Stimulated activated naive CD8-positive, alpha-beta T cell treated with anti-CD3 and anti-CD28 coated beads, Interleukin-15, amount 100 ng/mL, for 72 hours (primary cell): ENCODE results near the gene FBXO41.
A peak's percentile ranks its signal among the peaks of the same experiment; 100 is the strongest.

Experiments used
- ATAC-seq: fragments of 150-1000 bp; cut with Tn5 transposase; 2 replicates; pipeline ENCODE4 v1.10.0; 2021; ENCODE audit warnings: mild to moderate bottlenecking, moderate library complexity
- DNase-seq, 2 donors: peaks; one replicate each; pipeline ENCODE4 v3.0.0; 2021 to 2022
- H3K27ac Mint-ChIP-seq, 2 donors: one replicate each; pipeline ENCODE4 v1.8.0; 2022; ENCODE audit warnings: mild to moderate bottlenecking in 2 of 2, mixed read lengths in 2 of 2, moderate library complexity in 2 of 2
- H3K27me3 Mint-ChIP-seq: one replicate; pipeline ENCODE4 v1.8.0; 2022; ENCODE audit warnings: mixed read lengths
- H3K4me1 Mint-ChIP-seq: one replicate; pipeline ENCODE4 v1.8.0; 2022; ENCODE audit warnings: mild to moderate bottlenecking, mixed read lengths
- H3K4me3 Mint-ChIP-seq, 2 donors: one replicate each; pipeline ENCODE4 v1.8.0; 2022; ENCODE audit warnings: mild to moderate bottlenecking in 2 of 2, mixed read lengths in 2 of 2, moderate library complexity in 1 of 2
- H3K9me3 Mint-ChIP-seq, 2 donors: one replicate each; pipeline ENCODE4 v1.8.0; 2022; ENCODE audit warnings: mixed read lengths in 2 of 2

Gene FBXO41

DNA sequence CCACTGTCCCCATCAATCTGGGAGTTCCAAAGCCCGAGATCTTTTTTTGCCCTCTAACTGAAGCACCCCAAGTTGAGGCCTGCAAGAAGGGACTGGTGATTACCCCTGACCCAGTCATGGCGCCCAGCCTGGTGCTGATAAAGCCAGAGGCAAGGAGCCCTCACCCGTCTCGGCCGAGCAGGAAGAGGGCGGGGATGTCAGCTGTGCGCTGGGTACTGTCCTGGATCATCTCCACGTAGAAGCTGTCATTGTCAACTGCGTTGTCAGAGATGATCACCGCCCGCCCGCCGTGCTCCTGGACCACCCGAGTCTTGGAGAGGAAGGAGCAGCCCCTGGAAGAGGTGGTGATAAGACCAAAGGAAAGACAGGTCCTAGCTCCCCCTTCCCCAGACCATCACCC is 55.6 kb downstream of the FBXO41 start:
- Mint-ChIP-seq H3K27me3 (no peaks in the 10 kb centered on the region), H3K27ac (no peak overlapping the region), H3K4me3 (no peak overlapping the region), H3K9me3 (no peaks in the 10 kb centered on the region), H3K4me1 (peaks cover 18% of the 10 kb centered on the region)
- ATAC-seq (no peak), DNase-seq (no peak)

DNA sequence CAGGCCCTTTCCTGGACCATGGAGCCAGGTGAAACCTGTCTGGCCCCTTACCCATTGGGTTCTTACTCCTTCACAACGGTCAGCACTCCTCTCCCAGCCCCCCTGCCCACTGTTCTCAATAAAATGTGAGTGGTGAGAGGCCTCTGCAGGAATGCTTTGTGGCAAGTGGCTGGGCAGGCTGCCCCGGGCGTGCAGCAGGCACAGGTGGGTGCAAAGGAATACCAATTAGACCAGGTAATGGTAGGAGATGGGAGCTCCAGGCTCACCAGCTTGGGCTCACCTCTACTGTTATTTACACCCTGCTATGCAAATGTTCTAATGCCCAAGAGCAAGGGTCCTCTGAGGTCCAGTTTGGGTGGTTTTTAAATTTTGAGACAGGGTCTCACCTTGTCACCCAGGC is 57.2 kb downstream of the FBXO41 start:
- no peak for ATAC-seq
- Mint-ChIP-seq H3K27ac (no peak overlapping the region), H3K4me1 (peaks cover 16% of the 10 kb centered on the region)

DNA sequence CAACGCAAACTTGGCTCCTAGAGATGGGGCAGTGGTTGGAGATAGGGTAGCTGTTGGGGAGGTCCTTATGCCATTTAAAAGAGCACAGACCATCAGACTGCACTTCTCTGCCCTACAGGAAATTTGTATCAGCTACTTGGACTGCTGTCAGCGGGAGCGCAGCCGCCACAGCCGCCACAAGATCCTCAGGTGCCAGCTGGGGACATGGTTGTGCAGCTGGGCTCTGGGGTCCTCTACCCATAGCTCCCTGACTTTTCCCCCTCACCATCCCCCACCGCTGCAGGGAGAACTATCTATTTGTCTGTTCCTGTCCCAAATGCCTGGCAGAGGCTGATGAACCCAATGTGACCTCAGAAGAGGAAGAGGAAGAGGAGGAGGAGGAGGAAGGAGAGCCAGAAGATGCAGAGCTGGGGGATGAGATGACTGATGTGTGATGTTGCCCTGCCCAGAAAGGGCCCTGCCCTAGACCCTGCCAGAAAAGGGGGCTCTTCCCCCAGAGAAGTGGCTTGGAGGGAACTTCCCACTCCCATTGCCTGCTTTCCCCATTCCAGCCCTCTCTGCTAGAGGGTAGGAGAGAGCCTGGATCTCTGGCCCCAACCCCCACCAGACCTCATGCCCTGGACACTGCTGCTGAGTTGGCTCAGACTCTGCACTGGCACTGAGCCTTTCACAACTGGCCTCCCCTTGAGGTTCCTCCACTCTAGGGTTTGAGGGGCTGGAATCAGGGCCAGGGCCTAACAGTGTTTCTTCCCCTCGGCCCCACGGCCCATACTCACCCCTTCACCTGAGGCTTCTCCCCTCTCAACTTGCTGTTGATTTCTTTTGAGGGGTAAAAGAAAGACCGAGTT is 58.5 kb downstream of the FBXO41 start:
- Mint-ChIP-seq H3K9me3 (no peaks in the 10 kb centered on the region), H3K4me1 (peaks cover 23% of the 10 kb centered on the region), H3K27ac (peak overlapping the region in 1 of 2 donors; percentile 29), H3K4me3 (no peak overlapping the region), H3K27me3 (no peaks in the 10 kb centered on the region)
- no peak for DNase-seq
- no peak for ATAC-seq

More for the DNA sequence above, 57.2 kb downstream of the FBXO41 start:
- DNase-seq = no peak
- Mint-ChIP-seq H3K9me3 (no peaks in the 10 kb centered on the region), H3K27me3 (no peaks in the 10 kb centered on the region), H3K4me3 (no peak overlapping the region)

DNA sequence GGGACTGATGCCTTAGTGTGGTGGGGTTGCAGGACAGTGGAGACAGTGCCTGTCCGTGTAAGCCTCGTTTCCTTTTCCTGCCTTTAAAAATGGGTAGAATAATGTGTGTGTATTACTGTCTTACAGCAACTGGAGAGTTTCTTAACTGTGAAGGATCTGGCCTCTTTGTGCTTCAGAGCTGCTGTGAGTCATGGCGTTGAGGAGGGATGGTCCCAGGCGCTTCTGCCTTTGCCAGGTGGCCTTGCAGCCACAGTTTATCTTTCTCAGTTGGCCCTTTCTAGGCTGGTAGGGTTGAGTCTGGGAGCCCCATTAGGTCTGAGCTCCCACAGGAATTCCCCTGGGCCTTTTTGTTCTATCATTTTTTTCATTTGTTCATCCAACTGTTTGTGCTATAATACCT is 60.5 kb downstream of the FBXO41 start:
- Mint-ChIP-seq H3K27ac (peak overlapping the region; percentile 36 to 73), H3K27me3 (no peaks in the 10 kb centered on the region), H3K4me3 (no peak overlapping the region), H3K4me1 (peaks cover 42% of the 10 kb centered on the region), H3K9me3 (no peaks in the 10 kb centered on the region)
- ATAC-seq = peak; percentile 18
- no peak for DNase-seq

DNA sequence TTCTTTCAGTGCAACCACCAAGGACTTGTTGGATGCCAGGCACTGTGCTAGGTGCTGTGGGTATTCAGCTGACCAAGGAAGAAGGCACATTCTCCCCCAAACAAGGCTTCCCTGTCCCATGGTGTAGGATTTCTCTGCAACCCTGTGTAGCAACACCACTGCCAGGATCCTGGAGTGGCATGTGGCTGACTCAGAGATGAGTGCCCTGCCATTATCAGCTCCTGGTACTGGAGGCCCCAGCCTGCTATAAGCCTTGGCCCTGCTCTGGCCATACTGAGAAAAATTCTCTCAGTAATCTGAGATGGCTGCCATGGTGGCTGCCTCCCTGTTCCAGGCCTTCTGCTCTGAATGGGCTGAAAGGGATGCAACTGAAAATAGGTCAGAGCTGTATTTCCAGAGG is 66.0 kb downstream of the FBXO41 start:
- DNase-seq (no peak), ATAC-seq (no peak)
- H3K4me3 Mint-ChIP-seq = no peak overlapping the region
- no peaks in the 10 kb centered on the region for H3K9me3 Mint-ChIP-seq
- no peaks in the 10 kb centered on the region for H3K27me3 Mint-ChIP-seq
- H3K4me1 Mint-ChIP-seq = peaks cover 50% of the 10 kb centered on the region
- no peak overlapping the region for H3K27ac Mint-ChIP-seq

DNA sequence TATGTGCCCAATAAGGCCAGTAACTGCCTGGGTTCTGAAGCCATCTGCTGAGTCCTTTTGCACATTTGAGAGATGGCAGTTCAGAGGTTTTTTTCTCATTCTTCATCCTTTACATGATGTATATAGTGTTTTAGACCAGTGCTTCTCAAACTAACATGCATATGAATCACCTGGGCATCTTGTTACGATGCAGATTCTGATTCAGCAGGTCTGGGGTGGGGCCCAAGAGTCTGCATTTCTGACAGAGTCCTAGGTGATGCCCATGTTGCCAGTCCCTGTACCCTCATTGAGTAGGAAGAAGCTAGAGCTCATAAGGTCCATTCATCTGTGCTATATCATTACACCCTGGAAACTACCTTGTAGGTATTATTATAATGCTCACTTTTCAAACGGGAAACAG is 66.5 kb downstream of the FBXO41 start:
- H3K27ac Mint-ChIP-seq = peak overlapping the region; percentile 21 to 86
- ATAC-seq (no peak), DNase-seq (no peak)
- no peak overlapping the region for H3K4me3 Mint-ChIP-seq
- no peaks in the 10 kb centered on the region for H3K27me3 Mint-ChIP-seq
- H3K9me3 Mint-ChIP-seq = no peaks in the 10 kb centered on the region
- H3K4me1 Mint-ChIP-seq = peaks cover 54% of the 10 kb centered on the region

DNA sequence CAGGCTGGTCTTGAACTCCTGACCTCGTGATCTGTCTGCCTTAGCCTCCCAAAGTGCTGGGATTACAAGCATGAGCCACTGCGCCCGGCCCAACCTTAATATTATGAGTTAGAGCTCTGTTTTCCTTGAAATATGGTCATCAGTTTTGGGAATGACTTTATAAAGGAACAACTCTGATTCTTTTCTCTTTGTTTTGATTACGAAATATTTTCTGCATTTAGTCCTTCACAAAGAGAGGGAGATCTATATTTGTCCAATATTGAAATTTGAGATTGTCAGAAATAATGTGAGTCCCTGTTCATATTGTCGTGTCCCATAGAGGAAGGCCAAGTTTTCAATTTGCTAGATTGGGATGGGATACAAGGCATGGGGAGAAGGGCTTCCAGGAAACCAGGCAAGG is 67.1 kb downstream of the FBXO41 start:
- ATAC-seq (no peak), DNase-seq (no peak)
- Mint-ChIP-seq H3K4me1 (peaks cover 54% of the 10 kb centered on the region), H3K27me3 (no peaks in the 10 kb centered on the region), H3K9me3 (no peaks in the 10 kb centered on the region), H3K27ac (no peak overlapping the region), H3K4me3 (no peak overlapping the region)

DNA sequence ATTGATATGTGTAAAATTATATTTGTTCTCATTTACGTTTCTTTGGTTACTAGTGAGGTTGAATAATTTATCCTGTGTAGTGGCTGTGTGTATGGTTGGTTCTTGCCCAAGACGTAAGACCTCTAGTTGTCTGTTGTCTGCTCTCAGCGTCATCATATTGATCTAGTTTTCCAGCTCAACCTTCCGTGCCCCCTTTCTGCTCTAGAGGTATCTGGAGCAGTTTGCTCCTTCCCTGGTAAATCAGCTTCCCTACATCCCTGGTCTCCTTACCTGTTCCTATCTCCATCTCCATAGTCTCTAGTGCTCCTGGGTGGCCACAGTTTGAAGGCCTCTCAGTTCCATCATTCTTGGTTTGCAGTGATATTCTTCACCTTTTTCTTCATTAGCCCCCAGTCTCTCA is 69.0 kb downstream of the FBXO41 start:
- Mint-ChIP-seq H3K4me3 (peak overlapping the region; percentile 89 to 90), H3K9me3 (no peaks in the 10 kb centered on the region), H3K27me3 (no peaks in the 10 kb centered on the region), H3K27ac (peak overlapping the region; percentile 72 to 95), H3K4me1 (peaks cover 43% of the 10 kb centered on the region)
- no peak for DNase-seq
- ATAC-seq = no peak

DNA sequence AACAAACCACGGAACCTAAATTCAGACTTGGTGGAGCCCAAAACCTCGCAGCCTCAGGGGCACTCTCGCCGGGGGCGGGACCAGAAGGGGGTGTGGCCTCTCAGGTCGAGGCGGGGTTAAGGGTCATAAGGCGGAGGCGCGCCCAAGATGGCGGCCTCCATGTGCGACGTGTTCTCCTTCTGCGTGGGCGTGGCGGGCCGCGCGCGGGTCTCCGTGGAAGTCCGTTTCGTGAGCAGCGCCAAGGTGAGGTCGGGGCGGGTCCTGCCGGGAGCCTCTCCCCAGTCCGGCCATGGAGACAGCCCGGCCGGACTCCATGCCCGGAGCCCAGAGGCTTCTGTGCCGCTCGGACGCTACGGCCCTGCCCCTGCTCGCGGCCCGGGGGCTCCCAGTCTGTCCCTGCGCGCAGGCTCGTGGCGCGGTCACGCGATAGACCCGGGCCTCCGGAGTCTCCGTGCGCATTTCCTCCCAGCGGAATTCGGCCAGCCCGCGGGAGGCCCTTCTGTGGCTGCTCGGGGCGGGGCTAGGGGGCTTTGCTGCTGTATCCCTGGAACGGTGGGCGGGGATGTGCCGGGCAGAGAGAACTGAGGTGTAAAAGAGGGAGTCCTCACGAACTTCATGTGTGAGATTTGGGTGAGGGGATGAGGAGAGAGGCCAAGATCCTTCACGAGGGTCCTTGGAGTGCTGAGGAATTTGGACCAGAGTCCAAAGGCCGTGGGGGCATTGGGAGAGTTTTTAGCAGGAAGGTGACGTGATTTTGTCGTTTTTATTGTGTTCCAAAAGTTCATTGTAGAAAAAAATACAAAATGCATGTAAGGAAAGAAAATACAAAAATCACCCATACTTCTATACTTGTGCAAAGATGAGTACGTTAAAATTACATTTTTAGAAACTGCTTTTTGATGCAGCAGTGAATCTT is 69.9 kb downstream of the FBXO41 start, which contains the start of gene SMYD5:
SMYD5 (plus strand) TSS at position 126 of the 916 bp plus-strand sequence; CDS start at position 148, 22 bp downstream.
- H3K9me3 Mint-ChIP-seq = no peaks in the 10 kb centered on the region
- no peaks in the 10 kb centered on the region for H3K27me3 Mint-ChIP-seq
- peaks cover 34% of the 10 kb centered on the region for H3K4me1 Mint-ChIP-seq
- ATAC-seq (peak; percentile 91), DNase-seq (peak; percentile 93)
- peak within 1 kb of the TSS; percentile 97 for H3K27ac Mint-ChIP-seq
- peak within 1 kb of the TSS; percentile 89 to 90 for H3K4me3 Mint-ChIP-seq

DNA sequence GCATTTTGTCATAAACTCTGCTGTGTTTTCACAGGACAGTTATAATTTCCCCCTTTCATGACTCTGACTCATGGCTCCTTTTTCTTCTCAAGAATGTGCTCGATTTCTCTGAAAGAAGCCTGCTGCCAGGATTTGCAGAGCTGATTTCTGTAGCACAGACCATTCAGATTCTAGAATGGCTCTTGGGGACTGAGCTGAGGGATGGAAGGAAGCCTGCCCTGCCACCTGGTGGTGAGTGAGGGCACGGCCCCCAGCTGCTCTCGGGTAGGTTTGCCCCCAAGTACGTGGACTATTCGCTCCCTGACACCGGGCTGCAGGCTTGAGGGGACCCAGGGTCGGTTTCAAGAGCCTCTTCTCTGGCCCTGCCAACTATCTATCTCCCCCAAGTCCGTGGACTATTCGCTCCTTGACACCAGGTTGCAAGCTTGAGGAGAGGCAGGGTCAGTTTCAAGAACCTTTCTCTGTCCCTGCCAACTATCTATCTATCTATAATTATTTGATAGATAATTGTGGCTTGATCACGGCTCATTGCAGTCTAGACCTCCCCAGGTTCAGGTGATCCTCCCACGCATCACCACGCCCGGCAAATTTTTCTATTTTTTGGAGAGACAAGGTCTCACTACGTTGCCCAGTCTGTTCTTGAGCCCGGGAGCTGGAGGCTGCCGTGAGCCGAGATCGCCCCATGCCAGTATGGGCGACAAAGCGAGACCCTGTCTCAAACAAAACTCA is 71.7 kb downstream of the FBXO41 start:
- Mint-ChIP-seq H3K27me3 (no peaks in the 10 kb centered on the region), H3K4me3 (no peak overlapping the region), H3K9me3 (no peaks in the 10 kb centered on the region), H3K4me1 (peaks cover 29% of the 10 kb centered on the region), H3K27ac (peak overlapping the region in 1 of 2 donors; percentile 16)
- peak; percentile 84 for ATAC-seq
- peak; percentile 75 to 77 for DNase-seq

DNA sequence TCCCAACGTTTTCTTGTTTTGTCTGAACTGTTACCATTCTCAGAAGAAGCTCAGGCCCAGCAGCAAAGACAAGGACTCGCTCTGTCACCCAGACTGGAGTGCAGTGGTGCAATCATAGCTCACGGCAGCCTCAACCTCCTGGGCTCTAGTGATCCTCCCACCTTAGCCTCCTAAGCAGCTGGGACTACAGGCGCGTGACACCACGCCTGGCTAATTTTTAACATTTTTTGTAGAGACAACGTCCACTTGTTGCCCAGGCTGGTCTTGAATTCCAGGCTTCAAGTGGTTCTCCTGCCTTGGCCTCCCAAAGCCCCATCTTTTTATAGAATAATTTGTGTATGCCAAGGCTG is 72.2 kb downstream of the FBXO41 start:
- ATAC-seq (no peak), DNase-seq (no peak)
- Mint-ChIP-seq H3K27me3 (no peaks in the 10 kb centered on the region), H3K4me1 (peaks cover 26% of the 10 kb centered on the region), H3K27ac (peak overlapping the region in 1 of 2 donors; percentile 34), H3K4me3 (no peak overlapping the region), H3K9me3 (no peaks in the 10 kb centered on the region)

DNA sequence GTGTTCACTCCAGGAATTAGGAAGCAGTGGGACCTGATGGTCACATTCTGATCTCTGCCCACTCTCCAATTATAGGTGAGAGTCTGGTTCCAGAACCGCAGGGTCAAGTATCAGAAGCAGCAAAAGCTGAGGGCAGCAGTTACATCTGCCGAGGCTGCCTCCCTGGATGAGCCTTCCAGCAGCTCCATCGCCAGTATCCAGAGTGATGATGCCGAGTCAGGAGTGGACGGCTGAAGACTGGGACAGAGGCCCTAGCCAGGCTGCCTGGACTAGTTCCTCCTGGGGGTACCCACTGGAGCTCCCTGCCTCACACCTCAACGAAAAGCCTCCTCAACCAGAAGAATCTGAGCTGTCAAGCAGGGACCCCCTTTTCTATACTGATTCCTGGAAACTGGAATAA is 73.6 kb downstream of the FBXO41 start:
- Mint-ChIP-seq H3K9me3 (no peaks in the 10 kb centered on the region), H3K4me1 (peaks cover 21% of the 10 kb centered on the region), H3K27ac (no peak overlapping the region), H3K4me3 (no peak overlapping the region), H3K27me3 (no peaks in the 10 kb centered on the region)
- DNase-seq (no peak), ATAC-seq (no peak)

DNA sequence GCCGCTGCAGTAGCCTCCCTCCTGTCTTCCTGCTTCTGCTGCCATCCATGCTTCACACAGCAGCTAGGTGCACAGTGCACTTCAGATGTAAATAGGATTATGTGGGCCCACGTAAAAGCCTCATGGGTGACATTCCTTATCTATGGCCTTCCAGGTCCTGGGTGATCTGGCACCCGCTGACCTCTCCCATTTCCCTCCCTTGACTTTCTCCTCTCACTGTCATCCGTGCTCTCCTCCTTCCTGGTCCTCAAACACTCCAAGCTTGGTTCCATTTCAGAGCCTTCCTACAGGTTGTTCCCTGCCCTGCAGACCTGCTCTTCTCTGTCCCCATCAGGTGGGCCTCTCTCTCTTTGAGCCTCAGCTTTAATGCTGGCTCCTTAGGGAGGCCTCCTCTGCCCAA is 74.3 kb downstream of the FBXO41 start:
- H3K27ac Mint-ChIP-seq = no peak overlapping the region
- DNase-seq (no peak), ATAC-seq (no peak)
- peaks cover 4% of the 10 kb centered on the region for H3K27me3 Mint-ChIP-seq
- H3K9me3 Mint-ChIP-seq = no peaks in the 10 kb centered on the region
- peaks cover 14% of the 10 kb centered on the region for H3K4me1 Mint-ChIP-seq
- H3K4me3 Mint-ChIP-seq = no peak overlapping the region

DNA sequence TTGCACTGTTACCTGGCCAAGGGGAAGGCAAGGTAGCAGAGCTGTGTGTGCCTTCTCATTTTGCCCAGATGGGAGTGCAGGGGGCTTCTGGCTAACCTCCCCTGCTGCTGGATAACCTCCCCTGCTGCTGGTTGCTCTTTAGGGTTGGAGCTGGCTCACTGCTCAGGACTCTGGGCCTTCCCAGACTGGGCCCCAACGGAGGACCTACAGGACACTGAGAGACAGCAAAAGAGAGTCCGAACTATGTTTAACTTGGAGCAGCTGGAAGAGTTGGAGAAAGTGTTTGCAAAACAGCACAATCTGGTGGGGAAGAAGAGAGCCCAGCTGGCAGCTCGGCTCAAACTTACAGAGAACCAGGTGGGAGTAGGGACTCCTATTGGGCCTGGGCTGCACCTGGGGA is 76.0 kb downstream of the FBXO41 start:
- Mint-ChIP-seq H3K4me3 (no peak overlapping the region), H3K27me3 (peaks cover 21% of the 10 kb centered on the region), H3K9me3 (no peaks in the 10 kb centered on the region), H3K27ac (no peak overlapping the region), H3K4me1 (peaks cover 5% of the 10 kb centered on the region)
- no peak for ATAC-seq
- no peak for DNase-seq

DNA sequence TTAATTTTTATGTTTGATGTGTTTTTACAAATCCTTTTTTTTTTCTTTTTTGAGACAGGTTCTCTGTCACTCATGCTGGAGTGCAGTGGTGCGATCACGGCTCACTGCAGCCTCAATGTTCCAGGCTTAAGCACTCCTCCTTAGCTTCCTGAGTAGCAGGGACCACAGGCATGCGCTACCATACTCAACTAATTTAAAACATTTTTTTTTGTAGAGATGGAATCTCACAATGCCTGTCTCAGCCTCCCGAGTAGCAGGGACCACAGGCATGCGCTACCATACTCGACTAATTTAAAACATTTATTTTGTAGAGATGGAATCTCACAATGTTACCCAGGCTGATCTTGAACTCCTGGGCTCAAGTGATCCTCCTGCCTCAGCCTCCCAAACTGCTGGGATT is 78.7 kb downstream of the FBXO41 start:
- H3K4me3 Mint-ChIP-seq = no peak overlapping the region
- H3K4me1 Mint-ChIP-seq = peaks cover 12% of the 10 kb centered on the region
- DNase-seq = no peak
- no peaks in the 10 kb centered on the region for H3K9me3 Mint-ChIP-seq
- H3K27ac Mint-ChIP-seq = no peak overlapping the region
- no peak for ATAC-seq
- H3K27me3 Mint-ChIP-seq = peaks cover 43% of the 10 kb centered on the region
